HFFc6 (cell line): ENCODE measurements around the gene DOCK2. TPM values are rescaled to one million over a fixed set of nuclear protein-coding genes. Genes with fewer than 3 reads are reported as not detected.

Source experiments
- DNase-seq: peaks from one replicate; pipeline ENCODE4 v3.0.0-alpha.2; 2018
- H3K27ac Mint-ChIP-seq: 2 replicates; pipeline ENCODE4 v1.8.0; 2020; ENCODE audit warnings: mild to moderate bottlenecking, mixed read lengths
- H3K27me3 Mint-ChIP-seq: 2 replicates; pipeline ENCODE4 v1.8.0; 2021; ENCODE audit warnings: mild to moderate bottlenecking, moderate library complexity, mixed read lengths; ENCODE audit not compliant: insufficient read depth
- H3K36me3 Mint-ChIP-seq: 2 replicates; pipeline ENCODE4 v1.8.0; 2021; ENCODE audit warnings: low read depth, mixed read lengths
- H3K4me1 Mint-ChIP-seq: 2 replicates; pipeline ENCODE4 v1.8.0; 2020; ENCODE audit warnings: low read depth, mixed read lengths
- H3K4me3 Mint-ChIP-seq: 2 replicates; pipeline ENCODE4 v1.8.0; 2020; ENCODE audit warnings: mild to moderate bottlenecking, moderate library complexity, mixed read lengths
- H3K9me3 Mint-ChIP-seq: 2 replicates; pipeline ENCODE4 v1.8.0; 2020; ENCODE audit warnings: mild to moderate bottlenecking, mixed read lengths
- total RNA-seq, 6 experiments: library from RNA; stranded (reverse); fragmentation: NEBNext Ultra II Directional; extraction: Animal tissue kit (Norgen Biotek cat#: 25700); gene quantifications; 2 replicates in 1 of 6; 3 replicates in 5 of 6; pipeline ENCODE4 v1.2.3, GENCODE V29; 2021
- TF ChIP-seq, protein P1 (sequence below): fragments of 200-600 bp; sonication (generic); IDR thresholded peaks from 2 replicates; pipeline ENCODE4 v1.5.0; 2021; ENCODE audit warnings: antibody characterized with exemption, mild to moderate bottlenecking

Gene DOCK2
- total RNA-seq, 6 experiments from 2014 or later = 1.4 to 6.5 (median 3.0) TPM

DNA sequence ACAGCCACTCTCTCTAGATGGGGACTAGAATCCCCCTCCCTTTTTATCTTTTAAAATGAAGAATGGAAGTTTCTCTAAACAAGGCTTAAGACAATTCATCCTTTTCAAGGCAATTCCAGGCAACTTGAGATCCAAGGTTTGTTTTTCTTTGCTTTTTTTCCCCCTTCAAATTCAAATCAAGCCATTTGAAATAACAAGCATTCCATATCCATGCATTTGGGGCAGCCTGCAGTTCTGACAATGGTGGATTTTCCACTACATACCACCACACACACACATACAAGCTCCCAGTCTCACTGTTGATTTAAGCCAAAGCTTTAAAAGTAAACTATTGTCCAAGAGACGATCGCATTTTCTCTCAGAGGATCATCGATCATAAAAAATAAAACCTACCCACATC, 342.8 kb downstream of the DOCK2 start:
- TF ChIP-seq, protein P1, sequence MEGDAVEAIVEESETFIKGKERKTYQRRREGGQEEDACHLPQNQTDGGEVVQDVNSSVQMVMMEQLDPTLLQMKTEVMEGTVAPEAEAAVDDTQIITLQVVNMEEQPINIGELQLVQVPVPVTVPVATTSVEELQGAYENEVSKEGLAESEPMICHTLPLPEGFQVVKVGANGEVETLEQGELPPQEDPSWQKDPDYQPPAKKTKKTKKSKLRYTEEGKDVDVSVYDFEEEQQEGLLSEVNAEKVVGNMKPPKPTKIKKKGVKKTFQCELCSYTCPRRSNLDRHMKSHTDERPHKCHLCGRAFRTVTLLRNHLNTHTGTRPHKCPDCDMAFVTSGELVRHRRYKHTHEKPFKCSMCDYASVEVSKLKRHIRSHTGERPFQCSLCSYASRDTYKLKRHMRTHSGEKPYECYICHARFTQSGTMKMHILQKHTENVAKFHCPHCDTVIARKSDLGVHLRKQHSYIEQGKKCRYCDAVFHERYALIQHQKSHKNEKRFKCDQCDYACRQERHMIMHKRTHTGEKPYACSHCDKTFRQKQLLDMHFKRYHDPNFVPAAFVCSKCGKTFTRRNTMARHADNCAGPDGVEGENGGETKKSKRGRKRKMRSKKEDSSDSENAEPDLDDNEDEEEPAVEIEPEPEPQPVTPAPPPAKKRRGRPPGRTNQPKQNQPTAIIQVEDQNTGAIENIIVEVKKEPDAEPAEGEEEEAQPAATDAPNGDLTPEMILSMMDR = no peak
- Mint-ChIP-seq H3K27me3 (no peaks in the 10 kb centered on the region), H3K9me3 (no peaks in the 10 kb centered on the region), H3K36me3 (peaks cover 26% of the 10 kb centered on the region), H3K4me1 (peaks cover 76% of the 10 kb centered on the region), H3K4me3 (peak overlapping the region; percentile 95), H3K27ac (peak overlapping the region; percentile 96)
- no peak for DNase-seq

GRCh38 chr5:169980418-169981053, 343.5 kb downstream of the DOCK2 start, which contains the start of gene INSYN2B:
TSS of gene INSYN2B (minus strand) at chr5:169980495. CDS start at chr5:169883898, 96,597 bp downstream.
- peak within 1 kb of the TSS; percentile 95 for H3K4me3 Mint-ChIP-seq
- TF ChIP-seq, protein P1 = peak; percentile 89
- H3K4me1 Mint-ChIP-seq = peaks cover 69% of the 10 kb centered on the region
- H3K36me3 Mint-ChIP-seq = peaks cover 22% of the 10 kb centered on the region
- H3K27me3 Mint-ChIP-seq = no peaks in the 10 kb centered on the region
- peak within 1 kb of the TSS; percentile 96 for H3K27ac Mint-ChIP-seq
- no peaks in the 10 kb centered on the region for H3K9me3 Mint-ChIP-seq
- peak; percentile 87 for DNase-seq

DNA sequence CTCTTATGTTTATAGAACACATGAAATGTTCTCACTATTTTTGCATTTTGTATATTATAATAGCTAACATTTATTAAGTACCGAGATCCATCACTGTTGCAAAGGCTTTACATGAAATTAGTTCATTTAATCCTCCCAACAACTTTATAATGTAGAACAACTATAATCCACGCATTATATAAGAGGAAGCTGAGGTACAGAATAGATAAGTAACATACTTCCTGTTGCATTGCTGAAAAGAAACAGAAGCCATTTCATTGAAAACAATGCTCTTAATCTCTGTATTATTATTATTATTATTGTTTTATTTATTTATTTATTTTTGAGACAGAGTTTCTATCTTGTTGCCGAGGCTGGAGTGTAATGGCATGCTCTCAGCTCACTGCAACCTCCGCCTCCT, 351.1 kb downstream of the DOCK2 start:
- Mint-ChIP-seq H3K36me3 (no peaks in the 10 kb centered on the region), H3K9me3 (no peaks in the 10 kb centered on the region), H3K27ac (no peak overlapping the region), H3K27me3 (no peaks in the 10 kb centered on the region; the same call in none of the 2 replicates), H3K4me3 (no peak overlapping the region), H3K4me1 (peaks cover 11% of the 10 kb centered on the region)
- no peak for DNase-seq
- TF ChIP-seq, protein P1 = no peak

- DNase-seq = no peak
- Mint-ChIP-seq H3K27me3 (peaks cover 3% of the 10 kb centered on the region), H3K9me3 (no peaks in the 10 kb centered on the region), H3K36me3 (no peaks in the 10 kb centered on the region), H3K4me3 (no peak overlapping the region), H3K27ac (no peak overlapping the region), H3K4me1 (peaks cover 7% of the 10 kb centered on the region)
- TF ChIP-seq, protein P1 = no peak
Observed at GRCh38 chr5:169988947-169989346, 351.9 kb downstream of the DOCK2 start.

GRCh38 chr5:169989365-169989764, 352.3 kb downstream of the DOCK2 start:
- Mint-ChIP-seq H3K9me3 (no peaks in the 10 kb centered on the region), H3K36me3 (no peaks in the 10 kb centered on the region), H3K27me3 (peaks cover 4% of the 10 kb centered on the region), H3K4me1 (peaks cover 7% of the 10 kb centered on the region), H3K4me3 (no peak overlapping the region), H3K27ac (no peak overlapping the region)
- TF ChIP-seq, protein P1 = no peak
- no peak for DNase-seq
